ENCODE results near the gene CHCT1.

CHCT1 gene

DNA sequence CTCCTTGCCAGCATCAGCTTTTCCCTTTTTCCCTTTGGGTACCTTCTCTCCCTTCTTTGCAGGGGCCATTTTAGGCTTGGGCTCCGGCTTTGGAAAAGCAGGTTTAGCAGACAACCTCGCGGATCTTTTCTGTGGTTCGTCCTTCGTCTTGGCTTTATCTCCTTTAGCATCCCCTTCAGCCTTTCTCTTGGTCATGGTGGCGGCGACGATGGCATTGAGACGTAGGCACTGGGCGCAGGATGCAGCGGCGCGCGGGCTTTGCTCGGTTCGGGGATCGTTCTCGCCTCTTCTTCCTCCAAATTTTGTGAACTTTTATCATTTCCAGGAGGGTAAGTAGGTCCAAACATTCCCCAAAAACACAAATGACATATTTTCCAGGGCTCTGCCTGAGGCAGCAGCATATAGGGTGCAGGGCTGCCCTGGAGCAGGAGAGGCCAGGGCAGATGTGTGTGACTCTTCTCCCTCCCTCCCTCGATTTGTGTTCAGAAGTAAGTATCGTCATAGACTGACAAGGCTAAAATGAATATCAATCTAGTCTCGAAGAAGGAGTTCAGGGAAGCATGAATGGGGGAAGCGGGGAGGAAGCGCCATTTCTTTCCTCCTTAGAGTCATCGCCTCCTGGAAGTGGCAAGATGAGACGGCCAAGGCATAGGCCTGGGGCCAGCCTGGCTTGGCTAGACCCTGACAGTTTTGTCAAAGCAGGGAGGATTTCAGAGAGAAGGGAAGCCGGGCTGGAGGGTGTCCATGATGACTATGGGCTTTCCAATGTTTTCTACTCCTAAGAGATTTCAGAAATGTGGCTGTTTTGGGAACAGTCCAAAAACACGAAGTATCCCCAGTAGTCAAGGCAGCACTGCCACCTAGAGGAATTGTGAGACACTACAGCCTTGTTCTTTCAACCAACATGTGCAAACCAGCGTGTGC lies 13.2 kb downstream of the CHCT1 start (continued):
- TF ChIP-seq IKZF3 (tag by site-specific recombination; IDR thresholded peaks at IDR 0.05) (peak; percentile 74), ZNF654 (tag by site-specific recombination; IDR thresholded peaks at IDR 0.05; ENCODE audit: low read depth) (peak; percentile 98), ZNF701 (tag by site-specific recombination; IDR thresholded peaks at IDR 0.05) (no peak), ZNF664 (tag by site-specific recombination; IDR thresholded peaks at IDR 0.05) (no peak), ZNF274 (IDR thresholded peaks at IDR 0.05; ENCODE audit: low read length) (no peak), ZNF274 (tag by site-specific recombination; IDR thresholded peaks at IDR 0.05; ENCODE audit: borderline replicate concordance) (no peak), ZNF610 (tag by site-specific recombination; IDR thresholded peaks at IDR 0.05; ENCODE audit: borderline replicate concordance) (no peak), ZBTB17 (tag by site-specific recombination; IDR thresholded peaks at IDR 0.05) (peak; percentile 34; the same call in 1 of the 2 replicates), ZNF639 (tag by site-specific recombination; IDR thresholded peaks at IDR 0.05) (0 out of 2 replicates have a peak, but pooled peaks have one; percentile 20), ZSCAN30 (tag by site-specific recombination; IDR thresholded peaks at IDR 0.05) (peak; percentile 59; the same call in 1 of the 2 replicates), ZNF830 (tag by site-specific recombination; IDR thresholded peaks at IDR 0.05; ENCODE audit: low read depth) (no peak), ZNF121 (tag by site-specific recombination; IDR thresholded peaks at IDR 0.05) (no peak), ZNF530 (tag by site-specific recombination; IDR thresholded peaks at IDR 0.05; ENCODE audit: low read depth) (no peak), REST (tag by site-specific recombination; IDR thresholded peaks at IDR 0.05) (no peak), ZSCAN16 (tag by site-specific recombination; IDR thresholded peaks at IDR 0.05) (no peak), ZNF223 (tag by site-specific recombination; IDR thresholded peaks at IDR 0.05) (no peak), PRDM2 (tag by site-specific recombination; IDR thresholded peaks at IDR 0.05; ENCODE audit: borderline replicate concordance) (no peak), EGR2 (tag by site-specific recombination; IDR thresholded peaks at IDR 0.05; ENCODE audit: low read depth) (no peak), OVOL3 (tag by site-specific recombination; IDR thresholded peaks at IDR 0.05) (no peak), ELK4 (IDR thresholded peaks at IDR 0.05; ENCODE audit: borderline replicate concordance, low read depth, low read length) (no peak), SP7 (tag by site-specific recombination; IDR thresholded peaks at IDR 0.05) (0 out of 2 replicates have a peak, but pooled peaks have one; percentile 27), ZNF76 (tag by site-specific recombination; IDR thresholded peaks at IDR 0.05; ENCODE audit: borderline replicate concordance, low read depth) (no peak)
- TF ChIP-seq, protein P1, sequence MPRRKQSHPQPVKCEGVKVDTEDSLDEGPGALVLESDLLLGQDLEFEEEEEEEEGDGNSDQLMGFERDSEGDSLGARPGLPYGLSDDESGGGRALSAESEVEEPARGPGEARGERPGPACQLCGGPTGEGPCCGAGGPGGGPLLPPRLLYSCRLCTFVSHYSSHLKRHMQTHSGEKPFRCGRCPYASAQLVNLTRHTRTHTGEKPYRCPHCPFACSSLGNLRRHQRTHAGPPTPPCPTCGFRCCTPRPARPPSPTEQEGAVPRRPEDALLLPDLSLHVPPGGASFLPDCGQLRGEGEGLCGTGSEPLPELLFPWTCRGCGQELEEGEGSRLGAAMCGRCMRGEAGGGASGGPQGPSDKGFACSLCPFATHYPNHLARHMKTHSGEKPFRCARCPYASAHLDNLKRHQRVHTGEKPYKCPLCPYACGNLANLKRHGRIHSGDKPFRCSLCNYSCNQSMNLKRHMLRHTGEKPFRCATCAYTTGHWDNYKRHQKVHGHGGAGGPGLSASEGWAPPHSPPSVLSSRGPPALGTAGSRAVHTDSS (tag by site-specific recombination; IDR thresholded peaks at IDR 0.05): peak; percentile 23; the same call in 1 of the 2 replicates
